ENCODE measurements around the gene CACNA2D3.

DNA sequence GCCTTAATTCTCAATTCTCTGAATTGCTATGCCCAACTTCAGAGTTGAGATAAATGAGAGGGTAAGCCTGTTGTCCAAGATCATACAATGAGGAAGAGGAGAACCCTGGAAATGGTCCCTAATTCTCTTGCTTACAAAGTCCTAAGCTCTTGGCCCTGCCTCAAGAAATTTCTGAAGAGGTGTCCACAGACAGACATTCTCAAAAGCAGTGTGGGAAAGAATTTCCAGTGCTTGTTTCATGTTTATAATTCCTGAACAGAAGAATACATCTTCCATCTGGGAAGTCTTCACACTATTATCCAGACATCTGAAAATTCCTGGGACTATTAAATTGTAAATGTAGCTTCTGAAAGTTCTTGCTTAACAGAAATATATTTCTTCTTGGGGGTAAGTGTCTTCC is 972.3 kb downstream of the CACNA2D3 start:
- TF ChIP-seq, protein P1, sequence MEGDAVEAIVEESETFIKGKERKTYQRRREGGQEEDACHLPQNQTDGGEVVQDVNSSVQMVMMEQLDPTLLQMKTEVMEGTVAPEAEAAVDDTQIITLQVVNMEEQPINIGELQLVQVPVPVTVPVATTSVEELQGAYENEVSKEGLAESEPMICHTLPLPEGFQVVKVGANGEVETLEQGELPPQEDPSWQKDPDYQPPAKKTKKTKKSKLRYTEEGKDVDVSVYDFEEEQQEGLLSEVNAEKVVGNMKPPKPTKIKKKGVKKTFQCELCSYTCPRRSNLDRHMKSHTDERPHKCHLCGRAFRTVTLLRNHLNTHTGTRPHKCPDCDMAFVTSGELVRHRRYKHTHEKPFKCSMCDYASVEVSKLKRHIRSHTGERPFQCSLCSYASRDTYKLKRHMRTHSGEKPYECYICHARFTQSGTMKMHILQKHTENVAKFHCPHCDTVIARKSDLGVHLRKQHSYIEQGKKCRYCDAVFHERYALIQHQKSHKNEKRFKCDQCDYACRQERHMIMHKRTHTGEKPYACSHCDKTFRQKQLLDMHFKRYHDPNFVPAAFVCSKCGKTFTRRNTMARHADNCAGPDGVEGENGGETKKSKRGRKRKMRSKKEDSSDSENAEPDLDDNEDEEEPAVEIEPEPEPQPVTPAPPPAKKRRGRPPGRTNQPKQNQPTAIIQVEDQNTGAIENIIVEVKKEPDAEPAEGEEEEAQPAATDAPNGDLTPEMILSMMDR (IDR thresholded peaks at IDR 0.05): no peak
- TF ChIP-seq POLR2A (IDR thresholded peaks at IDR 0.05): no peak
